HG03354 (cell line): ENCODE measurements around the gene RGPD8.
"Not testable (repeated sequence)": the region's sequence is repeated elsewhere in the genome, so short reads cannot be mapped to it uniquely, and the experiment has no call there.

ENCODE experiments used
- ATAC-seq: cut with Tn5 transposase; IDR thresholded peaks from one replicate; pipeline ENCODE4 v1.9.1; 2021; ENCODE audit warnings: mild to moderate bottlenecking; ENCODE audit not compliant: unreplicated experiment, poor library complexity, severe bottlenecking

Gene RGPD8

DNA sequence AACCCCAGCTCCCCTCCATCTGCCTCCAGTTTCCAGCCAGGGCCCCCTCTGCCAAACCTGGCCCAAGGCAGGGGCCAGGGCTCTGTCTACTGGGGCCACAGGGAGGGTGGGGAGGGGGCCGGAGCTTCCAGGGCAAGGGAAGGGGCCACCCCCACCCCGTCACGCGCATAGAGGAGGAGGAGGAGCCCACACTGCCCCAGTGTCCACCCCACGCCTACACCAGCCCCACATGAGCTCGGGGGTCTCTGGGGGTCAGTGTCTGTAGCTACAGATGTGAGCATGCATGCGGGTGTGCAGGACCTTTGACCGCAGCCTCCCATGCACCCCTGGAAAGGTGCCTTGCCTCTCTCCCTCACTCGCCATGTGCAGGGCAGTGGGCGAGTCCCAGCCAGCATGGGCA is 3.5 kb upstream of the RGPD8 start:
- ATAC-seq = not testable (repeated sequence)

GRCh38 chr2:112435716-112436431 is 2.4 kb upstream of the RGPD8 start:
- not testable (repeated sequence) for ATAC-seq

DNA sequence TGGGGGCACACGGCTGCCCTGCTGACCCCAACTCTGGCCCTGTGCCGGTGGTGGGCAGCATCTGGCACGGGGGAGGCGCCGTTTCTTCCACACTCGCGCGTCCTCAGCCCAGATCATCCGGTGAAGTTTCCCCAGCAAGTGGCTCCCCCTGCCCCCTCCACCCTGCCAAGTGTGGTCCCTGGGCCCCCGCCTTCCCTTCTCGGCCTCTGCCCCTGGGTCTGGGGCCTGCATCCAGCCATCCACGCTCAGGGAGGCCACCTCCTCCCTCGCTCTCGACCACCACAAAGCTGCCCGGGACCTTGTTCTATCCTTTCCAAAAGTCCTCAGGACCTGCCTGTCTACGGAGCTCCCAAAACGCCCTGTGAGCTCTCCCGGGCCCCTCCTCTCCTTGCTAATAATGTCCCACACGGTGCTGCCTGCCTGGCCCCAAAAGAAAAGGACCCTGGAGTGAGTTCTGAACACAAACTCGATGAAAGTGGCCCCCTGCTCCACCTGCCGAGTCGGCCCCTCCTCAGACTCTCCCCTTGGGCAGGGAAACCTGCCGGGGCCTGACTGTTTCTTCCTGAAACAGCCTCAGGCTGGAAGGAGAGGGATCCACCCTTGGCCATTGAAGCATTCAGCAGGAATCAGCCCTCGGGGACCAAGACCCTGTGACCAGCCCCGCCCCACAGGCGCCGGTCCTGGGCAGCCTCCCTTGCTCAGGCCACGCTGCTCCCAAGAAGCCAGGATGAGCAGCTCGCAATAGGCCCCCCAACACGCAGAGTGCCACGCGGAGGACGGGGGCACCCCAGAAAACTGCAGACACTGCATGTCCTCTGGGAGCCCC is 1.7 kb upstream of the RGPD8 start:
- not testable (repeated sequence) for ATAC-seq

DNA sequence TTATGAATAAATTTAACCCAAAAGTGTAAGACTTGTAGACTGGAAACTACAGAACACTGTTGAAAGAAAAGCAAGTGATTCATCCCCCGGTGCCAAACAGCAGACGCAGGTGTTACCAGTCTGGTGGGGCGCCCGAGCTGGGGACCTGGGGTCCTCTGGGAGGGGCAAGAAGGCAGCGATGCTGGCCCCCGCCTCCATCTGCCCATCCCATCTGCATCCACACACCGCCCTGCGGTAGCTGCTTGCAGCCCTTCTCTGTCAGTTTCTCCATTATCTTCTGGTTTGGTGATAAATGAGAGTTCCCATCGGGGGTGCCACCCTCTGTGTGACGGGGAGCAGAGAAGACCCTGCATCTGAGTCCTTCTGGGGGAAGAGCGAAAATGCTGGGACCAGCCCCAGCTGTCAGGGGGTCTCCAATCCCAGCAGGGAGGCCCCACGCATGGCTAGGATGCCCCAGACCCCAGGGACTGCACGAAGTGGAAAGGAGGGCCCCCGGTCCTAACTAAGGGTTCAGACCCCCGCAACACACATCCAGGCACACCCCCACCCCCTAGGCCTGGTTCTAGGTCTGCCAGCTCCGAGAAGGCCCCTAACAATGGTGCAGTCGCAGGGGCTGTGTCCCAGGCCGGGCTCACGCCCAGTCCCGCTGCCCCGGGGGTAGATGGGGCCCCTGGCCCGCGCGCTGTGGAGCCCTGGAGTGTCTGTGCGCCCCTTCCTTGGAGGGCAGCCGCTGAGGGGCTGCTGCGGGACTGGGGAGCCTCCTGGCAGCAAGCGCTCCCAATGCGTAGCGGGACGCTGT is 686 bp upstream of the RGPD8 start:
- ATAC-seq = no peak

GRCh38 chr2:112432735-112433479 is 538 bp downstream of the RGPD8 start:
- peak; percentile 58 for ATAC-seq

GRCh38 chr2:112432390-112432734 is 1.1 kb downstream of the RGPD8 start:
- ATAC-seq = not testable (repeated sequence)

DNA sequence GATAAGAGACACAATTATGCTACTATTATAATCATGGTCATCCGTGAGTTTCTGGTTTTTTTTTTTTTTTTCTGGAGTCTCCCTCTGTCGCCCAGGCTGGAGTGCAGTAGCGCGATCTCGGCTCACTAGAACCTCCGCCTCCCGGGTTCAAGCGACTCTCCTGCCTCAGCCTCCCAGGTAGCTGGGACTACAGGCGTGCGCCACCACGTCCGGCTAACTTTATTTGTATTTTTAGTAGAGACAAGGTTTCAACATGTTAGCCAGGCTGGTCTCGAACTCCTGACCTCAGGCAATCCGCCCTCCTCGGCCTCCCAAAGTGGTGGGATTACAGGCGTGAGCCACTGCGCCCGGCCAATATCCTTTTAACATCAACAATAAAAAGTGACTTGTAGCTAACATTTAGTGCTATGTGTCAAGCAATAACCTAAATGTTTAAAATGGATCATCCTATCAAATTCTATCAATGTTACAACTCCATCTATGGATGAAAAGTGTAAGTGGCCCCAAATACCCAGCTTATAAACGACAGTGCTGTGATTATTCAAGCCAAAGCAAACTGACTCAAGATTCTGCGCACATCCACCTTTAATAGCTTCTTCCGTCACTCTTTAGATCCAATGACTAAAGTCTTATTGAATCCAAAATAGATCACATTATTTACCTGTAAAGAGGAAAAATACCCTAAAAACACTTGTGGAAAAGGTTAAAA is 1.7 kb downstream of the RGPD8 start:
- ATAC-seq = not testable (repeated sequence)

- not testable (repeated sequence) for ATAC-seq
These were observed 8.9 kb downstream of the RGPD8 start for GRCh38 chr2:112424553-112424952.

GRCh38 chr2:112416860-112417259 is 16.6 kb downstream of the RGPD8 start:
- not testable (repeated sequence) for ATAC-seq

GRCh38 chr2:112360055-112360454 is 73.4 kb downstream of the RGPD8 start:
- not testable (repeated sequence) for ATAC-seq

GRCh38 chr2:112354335-112354734 is 79.1 kb downstream of the RGPD8 start:
- not testable (repeated sequence) for ATAC-seq

- ATAC-seq = not testable (repeated sequence)
These were observed 80.4 kb downstream of the RGPD8 start for GRCh38 chr2:112352809-112353603.

DNA sequence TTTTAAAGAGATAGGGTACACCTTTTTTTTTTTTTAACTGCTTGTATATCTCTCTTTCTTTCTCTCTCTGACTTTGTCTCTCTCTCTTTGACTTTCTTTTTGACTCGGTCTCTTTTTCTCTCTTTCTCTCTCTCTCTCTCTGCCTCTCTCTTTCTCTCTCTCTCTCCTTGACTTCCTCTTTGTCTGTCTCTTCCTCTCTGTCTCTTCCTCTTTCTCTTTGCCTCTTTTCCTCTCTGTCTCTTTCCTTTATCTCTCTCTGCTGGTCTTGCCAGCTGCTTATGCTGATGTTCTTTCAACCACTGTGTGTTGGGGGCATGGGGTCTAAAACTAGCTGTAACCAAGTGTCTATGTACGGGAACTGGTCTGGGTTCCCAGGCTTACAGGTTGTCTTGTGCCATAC is 81.2 kb downstream of the RGPD8 start:
- ATAC-seq = not testable (repeated sequence)

DNA sequence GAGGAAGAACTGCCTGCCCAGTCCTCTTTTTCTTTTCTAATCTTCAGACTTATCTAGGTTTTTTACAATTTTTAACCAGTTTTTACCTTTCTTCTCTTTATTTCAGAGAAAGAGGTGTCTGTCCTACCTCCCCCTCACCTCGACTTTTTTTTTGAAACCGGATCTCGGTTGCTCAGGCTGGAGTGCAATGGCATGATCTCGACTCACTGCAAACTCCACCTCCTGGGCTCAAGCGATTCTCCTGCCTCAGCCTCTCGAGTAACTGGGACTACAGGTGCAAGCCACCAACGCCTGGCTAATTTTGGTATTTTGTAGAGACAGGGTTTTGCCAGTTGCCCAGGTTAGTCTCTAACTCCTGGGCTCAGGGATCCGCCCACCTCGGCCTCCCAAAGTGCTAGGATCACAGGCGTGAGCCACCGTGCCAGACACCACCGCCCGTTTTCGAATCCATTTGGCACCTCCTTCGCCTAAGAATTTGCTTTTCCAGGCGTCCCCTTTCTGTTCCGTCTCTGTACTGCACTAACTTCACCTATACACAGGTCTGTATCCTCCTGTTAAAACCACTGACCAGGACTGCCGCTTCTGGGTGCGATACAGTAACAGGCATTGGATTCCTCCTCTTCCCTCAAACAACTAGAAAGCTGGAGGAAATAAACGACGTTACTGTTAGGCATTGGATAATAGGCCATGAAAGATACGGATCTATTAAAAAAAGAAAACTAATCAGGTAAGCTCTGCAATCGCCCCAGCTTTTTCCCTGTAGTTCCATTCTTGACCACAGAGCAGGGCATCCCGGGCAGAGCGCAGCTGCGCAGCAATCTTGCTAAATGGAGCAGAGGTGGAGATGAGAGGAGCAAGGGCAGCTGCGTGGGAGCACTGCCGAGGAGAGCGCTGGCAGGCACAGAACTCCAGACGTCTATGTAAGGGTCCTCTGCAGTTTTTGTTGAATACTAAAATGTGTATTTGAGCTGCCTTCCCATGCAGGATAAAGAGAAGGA is 88.1 kb downstream of the RGPD8 start:
- no peak for ATAC-seq

DNA sequence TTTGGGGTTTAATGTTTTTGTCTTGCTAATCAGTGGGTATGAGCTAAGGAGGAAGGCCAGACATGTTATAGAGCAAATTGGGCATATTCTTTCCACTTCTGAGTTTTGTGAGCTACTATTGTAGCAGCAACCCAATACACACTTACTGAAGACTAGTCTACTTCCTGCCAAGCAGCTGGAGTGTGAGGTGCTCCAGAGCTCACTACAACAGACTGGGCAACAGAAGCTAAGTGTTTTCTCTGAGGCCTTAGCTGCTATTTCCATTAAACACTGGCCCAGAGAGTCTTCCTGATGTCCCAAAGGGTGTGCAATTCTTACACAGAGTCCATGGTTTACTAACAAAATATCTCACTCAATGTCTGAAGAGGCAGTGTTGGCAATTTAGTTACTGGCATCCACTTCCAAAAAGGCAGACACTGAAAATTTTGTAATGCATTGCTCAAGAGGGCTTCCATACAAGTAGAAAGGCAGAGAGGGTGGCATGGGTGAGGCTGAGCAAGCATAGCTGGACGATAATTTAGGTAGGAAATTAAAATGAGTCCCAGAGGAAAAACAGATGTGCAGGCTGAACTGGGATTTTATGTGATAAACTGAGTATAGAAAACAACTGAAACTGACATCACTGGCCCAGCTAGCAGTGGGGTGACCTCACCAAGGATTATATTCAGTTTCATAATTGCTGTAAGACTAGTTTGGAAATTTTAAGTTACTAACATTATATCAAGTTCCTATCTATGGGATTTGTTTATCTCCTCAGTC is 89.4 kb downstream of the RGPD8 start:
- ATAC-seq = no peak

GRCh38 chr2:112342067-112342550 is 91.3 kb downstream of the RGPD8 start:
- no peak for ATAC-seq
